ENCODE data around the gene GREB1.

GREB1 gene

GRCh38 chr2:11674983-11675382 is 141.1 kb downstream of the GREB1 start:
- no peak overlapping the region for H3K27ac ChIP-seq (ENCODE audit: low read length)

GRCh38 chr2:11675423-11676112 is 141.7 kb downstream of the GREB1 start:
- H3K27ac ChIP-seq (ENCODE audit: low read length), result no peak overlapping the region
- no peaks in the 10 kb centered on the region for H3K9me3 ChIP-seq (ENCODE audit: insufficient read depth, low read length)
- H3K4me3 ChIP-seq (ENCODE audit: low read length), result no peak overlapping the region
- no peak overlapping the region for H2AFZ ChIP-seq (ENCODE audit: low read depth, low read length)
- H3K4me1 ChIP-seq (ENCODE audit: low read length), result peaks cover 16% of the 10 kb centered on the region
- H3K9ac ChIP-seq (ENCODE audit: low read length), result no peak overlapping the region
- no peaks in the 10 kb centered on the region for H4K20me1 ChIP-seq (ENCODE audit: insufficient read depth, low read length)
- TF ChIP-seq EZH2phosphoT487 (IDR thresholded peaks at IDR 0.05; ENCODE audit: low read depth) (no peak), CTCF (IDR thresholded peaks at IDR 0.05; ENCODE audit: low read depth, low read length) (no peak)
- H3K27me3 ChIP-seq (ENCODE audit: low read depth, low read length), result peaks cover 34% of the 10 kb centered on the region
- no peak overlapping the region for H3K4me2 ChIP-seq (ENCODE audit: low read length)
- no peaks in the 10 kb centered on the region for H3K79me2 ChIP-seq (ENCODE audit: low read length)
- H3K36me3 ChIP-seq (replicated peaks; ENCODE audit: low read depth, low read length), result no peaks in the 10 kb centered on the region

More at GRCh38 chr2:11674983-11675382, 141.1 kb downstream of the GREB1 start:
- H3K4me3 ChIP-seq (ENCODE audit: low read length), result no peak overlapping the region
- H3K79me2 ChIP-seq (ENCODE audit: low read length), result no peaks in the 10 kb centered on the region
- H3K9me3 ChIP-seq (ENCODE audit: insufficient read depth, low read length), result no peaks in the 10 kb centered on the region
- TF ChIP-seq CTCF (IDR thresholded peaks at IDR 0.05; ENCODE audit: low read depth, low read length), result no peak
- no peak for TF ChIP-seq EZH2phosphoT487 (IDR thresholded peaks at IDR 0.05; ENCODE audit: low read depth)
- H3K4me2 ChIP-seq (ENCODE audit: low read length), result no peak overlapping the region
- no peak overlapping the region for H2AFZ ChIP-seq (ENCODE audit: low read depth, low read length)
- peaks cover 34% of the 10 kb centered on the region for H3K27me3 ChIP-seq (ENCODE audit: low read depth, low read length)
- peaks cover 16% of the 10 kb centered on the region for H3K4me1 ChIP-seq (ENCODE audit: low read length)
- no peaks in the 10 kb centered on the region for H4K20me1 ChIP-seq (ENCODE audit: insufficient read depth, low read length)
- no peak overlapping the region for H3K9ac ChIP-seq (ENCODE audit: low read length)
- H3K36me3 ChIP-seq (replicated peaks; ENCODE audit: low read depth, low read length), result no peaks in the 10 kb centered on the region

GRCh38 chr2:11676640-11677039 is 142.8 kb downstream of the GREB1 start:
- no peak overlapping the region for H3K4me2 ChIP-seq (ENCODE audit: low read length)
- no peak overlapping the region for H3K9ac ChIP-seq (ENCODE audit: low read length)
- H3K4me1 ChIP-seq (ENCODE audit: low read length), result peaks cover 16% of the 10 kb centered on the region
- no peak overlapping the region for H3K27ac ChIP-seq (ENCODE audit: low read length)
- no peaks in the 10 kb centered on the region for H4K20me1 ChIP-seq (ENCODE audit: insufficient read depth, low read length)
- H3K9me3 ChIP-seq (ENCODE audit: insufficient read depth, low read length), result no peaks in the 10 kb centered on the region
- H3K79me2 ChIP-seq (ENCODE audit: low read length), result no peaks in the 10 kb centered on the region
- TF ChIP-seq CTCF (IDR thresholded peaks at IDR 0.05; ENCODE audit: low read depth, low read length) (no peak), EZH2phosphoT487 (IDR thresholded peaks at IDR 0.05; ENCODE audit: low read depth) (no peak)
- H2AFZ ChIP-seq (ENCODE audit: low read depth, low read length), result no peak overlapping the region
- peaks cover 34% of the 10 kb centered on the region for H3K27me3 ChIP-seq (ENCODE audit: low read depth, low read length)
- H3K4me3 ChIP-seq (ENCODE audit: low read length), result no peak overlapping the region
- H3K36me3 ChIP-seq (replicated peaks; ENCODE audit: low read depth, low read length), result no peaks in the 10 kb centered on the region

- Histone ChIP-seq H3K4me1 (ENCODE audit: low read length) (peaks cover 13% of the 10 kb centered on the region), H3K4me3 (ENCODE audit: low read length) (no peak overlapping the region), H3K9ac (ENCODE audit: low read length) (no peak overlapping the region), H3K9me3 (ENCODE audit: insufficient read depth, low read length) (no peaks in the 10 kb centered on the region), H2AFZ (ENCODE audit: low read depth, low read length) (no peak overlapping the region), H3K36me3 (replicated peaks; ENCODE audit: low read depth, low read length) (no peaks in the 10 kb centered on the region), H3K79me2 (ENCODE audit: low read length) (no peaks in the 10 kb centered on the region), H3K4me2 (ENCODE audit: low read length) (no peak overlapping the region), H3K27me3 (ENCODE audit: low read depth, low read length) (peaks cover 34% of the 10 kb centered on the region), H3K27ac (ENCODE audit: low read length) (no peak overlapping the region), H4K20me1 (ENCODE audit: insufficient read depth, low read length) (no peaks in the 10 kb centered on the region)
- no peak for TF ChIP-seq EZH2phosphoT487 (IDR thresholded peaks at IDR 0.05; ENCODE audit: low read depth)
- no peak for TF ChIP-seq CTCF (IDR thresholded peaks at IDR 0.05; ENCODE audit: low read depth, low read length)
Observed at GRCh38 chr2:11677136-11678055, 143.6 kb downstream of the GREB1 start.

Measured in OCI-LY3 (cell line).